IMR-90 (cell line): ENCODE data around the gene MLLT10. TPM values are rescaled to one million over a fixed set of nuclear protein-coding genes. Genes with fewer than 3 reads are reported as not detected.

ENCODE experiments used
- ATAC-seq: fragments of 200-7000 bp; cut with Tn5 transposase; 2 replicates; pipeline ENCODE4 v1.9.1; 2020; ENCODE audit warnings: low read depth, mild to moderate bottlenecking, moderate library complexity
- BruUV-seq: library from RNA; stranded (reverse); fragments of 400-500 nt; replicated peaks from 2 replicates; lab custom pipeline; 2021; lab: Mats Ljungman, UMichigan
- CTCF ChIA-PET: fragments of 300-600 bp; formaldehyde crosslinking; extraction: SDS; loops from one replicate; lab custom pipeline; 2021; ENCODE audit warnings: antibody characterized with exemption; lab: Yijun Ruan, JAX
- POLR2A ChIA-PET: fragments of 300-600 bp; sonication (Branson Sonifier 250); formaldehyde crosslinking; loops from one replicate; lab custom pipeline; 2022; ENCODE audit warnings: antibody characterized with exemption; ENCODE audit not compliant: unreplicated experiment; lab: Charles Lee
- DNase-seq: peaks from one replicate; pipeline ENCODE4 v3.0.0; 2013
- H2AFZ ChIP-seq: replicated peaks from 2 replicates; pipeline ENCODE3; 2013; ENCODE audit warnings: low read length, mild to moderate bottlenecking; ENCODE audit not compliant: poor library complexity
- H2AK5ac ChIP-seq: 2 replicates; pipeline ENCODE4 v1.6.1; 2013; ENCODE audit warnings: low read depth, low read length, inconsistent platforms
- H2AK9ac ChIP-seq: replicated peaks from 2 replicates; pipeline ENCODE3; 2013; ENCODE audit warnings: mild to moderate bottlenecking, low read depth, low read length, moderate library complexity; ENCODE audit not compliant: poor library complexity
- H2BK120ac ChIP-seq: 2 replicates; pipeline ENCODE4 v1.6.1; 2013; ENCODE audit warnings: low read depth, low read length, inconsistent platforms
- H2BK15ac ChIP-seq: 3 replicates; pipeline ENCODE4 v1.6.1; 2013; ENCODE audit warnings: low read depth, low read length, inconsistent platforms
- H2BK20ac ChIP-seq: 2 replicates; pipeline ENCODE4 v1.6.1; 2013; ENCODE audit warnings: low read depth, mild to moderate bottlenecking, inconsistent platforms, low read length, moderate library complexity
- H2BK5ac ChIP-seq: 2 replicates; pipeline ENCODE4 v1.6.1; 2013; ENCODE audit warnings: mild to moderate bottlenecking, low read depth, low read length, inconsistent platforms; ENCODE audit not compliant: poor library complexity, severe bottlenecking
- H3K14ac ChIP-seq: replicated peaks from 2 replicates; pipeline ENCODE4 v1.6.1; 2013; ENCODE audit warnings: low read depth, low read length, inconsistent platforms
- H3K18ac ChIP-seq: 2 replicates; pipeline ENCODE4 v1.6.1; 2013; ENCODE audit warnings: low read depth, low read length, control low read depth
- H3K23ac ChIP-seq: 2 replicates; pipeline ENCODE4 v1.6.1; 2013; ENCODE audit warnings: low read depth, low read length, inconsistent platforms
- H3K27ac ChIP-seq: 2 replicates; pipeline ENCODE4 v1.5.1; 2013; ENCODE audit warnings: mild to moderate bottlenecking, control low read depth, low read length; ENCODE audit not compliant: insufficient read depth
- H3K27me3 ChIP-seq: 2 replicates; pipeline ENCODE4 v1.6.1; 2013; ENCODE audit warnings: low read length; ENCODE audit not compliant: control insufficient read depth, insufficient read depth
- H3K36me3 ChIP-seq: 2 replicates; pipeline ENCODE4 v1.6.1; 2013; ENCODE audit warnings: low read length, mixed read lengths; ENCODE audit not compliant: control insufficient read depth, insufficient read depth
- H3K4ac ChIP-seq: 2 replicates; pipeline ENCODE4 v1.6.1; 2013; ENCODE audit warnings: low read depth, low read length, inconsistent platforms
- H3K4me1 ChIP-seq: 2 replicates; pipeline ENCODE4 v1.6.1; 2013; ENCODE audit warnings: low read length, mixed read lengths; ENCODE audit not compliant: control insufficient read depth, insufficient read depth
- H3K4me2 ChIP-seq: 2 replicates; pipeline ENCODE4 v1.6.1; 2013; ENCODE audit warnings: low read depth, mild to moderate bottlenecking, control low read depth, low read length, moderate library complexity
- H3K4me3 ChIP-seq: 2 replicates; pipeline ENCODE4 v1.5.1; 2013; ENCODE audit warnings: low read depth, mild to moderate bottlenecking, control low read depth, low read length, moderate library complexity; ENCODE audit not compliant: insufficient read depth
- H3K56ac ChIP-seq: 2 replicates; pipeline ENCODE4 v1.6.1; 2013; ENCODE audit warnings: low read length, inconsistent platforms; ENCODE audit not compliant: insufficient read depth; ENCODE audit errors: extremely low read depth
- H3K79me1 ChIP-seq, 2 experiments: 2 replicates each; pipeline ENCODE4 v1.6.1; 2013; ENCODE audit warnings: low read length in 2 of 2, inconsistent platforms in 1 of 2, low read depth in 1 of 2
- H3K9ac ChIP-seq: 2 replicates; pipeline ENCODE4 v1.6.1; 2013; ENCODE audit warnings: low read depth, low read length, control low read depth
- H3K9me1 ChIP-seq: 2 replicates; pipeline ENCODE4 v1.6.1; 2013; ENCODE audit warnings: low read length, inconsistent platforms; ENCODE audit not compliant: insufficient read depth
- H3K9me3 ChIP-seq: 2 replicates; pipeline ENCODE4 v1.6.1; 2013; ENCODE audit warnings: low read length; ENCODE audit not compliant: control insufficient read depth, insufficient read depth
- H4K20me1 ChIP-seq: 2 replicates; pipeline ENCODE4 v1.6.1; 2013; ENCODE audit warnings: low read length, inconsistent platforms; ENCODE audit not compliant: insufficient read depth
- H4K5ac ChIP-seq: 2 replicates; pipeline ENCODE4 v1.6.1; 2013; ENCODE audit warnings: mild to moderate bottlenecking, low read depth, low read length, control low read depth
- H4K8ac ChIP-seq, 2 experiments: 2 replicates each; pipeline ENCODE4 v1.6.1; 2013; ENCODE audit warnings: low read depth in 2 of 2, low read length in 2 of 2, control low read depth in 1 of 2, inconsistent platforms in 1 of 2
- H4K91ac ChIP-seq: 2 replicates; pipeline ENCODE4 v1.6.1; 2013; ENCODE audit warnings: low read depth, low read length, inconsistent platforms; ENCODE audit not compliant: insufficient read depth
- BHLHE40 ChIP-seq: fragments of 150-350 bp; IDR thresholded peaks from 2 replicates; pipeline ENCODE4 v1.6.1; 2016; ENCODE audit warnings: mild to moderate bottlenecking, low read depth, low read length
- CEBPB ChIP-seq: IDR thresholded peaks from 2 replicates; pipeline ENCODE4 v1.6.1; 2012; ENCODE audit warnings: low read depth, low read length, improper control_type of control experiment
- ELK1 ChIP-seq: fragments of 150-350 bp; IDR thresholded peaks from 2 replicates; pipeline ENCODE4 v1.6.1; 2016; ENCODE audit warnings: low read depth, mild to moderate bottlenecking, low read length, moderate library complexity, borderline replicate concordance
- FOS ChIP-seq: fragments of 150-350 bp; IDR thresholded peaks from 2 replicates; pipeline ENCODE4 v1.6.1; 2016; ENCODE audit warnings: low read depth, low read length
- MAZ ChIP-seq: IDR thresholded peaks from 2 replicates; pipeline ENCODE4 v1.6.1; 2012; ENCODE audit warnings: low read depth, mild to moderate bottlenecking, low read length, improper control_type of control experiment, moderate library complexity, borderline replicate concordance
- RAD21 ChIP-seq: IDR thresholded peaks from 2 replicates; pipeline ENCODE4 v1.6.1; 2012; ENCODE audit warnings: low read length, improper control_type of control experiment
- dilution Hi-C: fragments of 300-500 bp; cut with HindIII; formaldehyde crosslinking; loops from one replicate; pipeline ENCODE4 v1.14.3; 2018; ENCODE audit warnings: low sequenced_read_pairs; ENCODE audit not compliant: unreplicated experiment
- in situ Hi-C: fragments of 300-500 bp; cut with MboI; formaldehyde crosslinking; loops from 3 replicates; pipeline ENCODE4 v1.14.3; 2019; ENCODE audit warnings: low sequenced_read_pairs, inconsistent platforms, mixed read lengths
- intact Hi-C: fragments of 100-400 bp; cut with micrococcal nuclease; formaldehyde crosslinking; loops from 2 replicates; pipeline ENCODE4 v1.10.0; 2022
- polyA plus RNA-seq, 3 experiments: library from polyadenylated mRNA; depleted of rRNA; stranded (reverse); fragments of >200 nt; gene quantifications; 2 replicates each; pipeline ENCODE4 v1.2.3, GENCODE V29; 2012; ENCODE audit warnings: low replicate concordance in 1 of 3
- total RNA-seq: library from RNA; depleted of rRNA; stranded (reverse); fragments of >200 nt; gene quantifications from 2 replicates; pipeline ENCODE4 v1.2.3, GENCODE V29; 2012
- TF ChIP-seq, protein P1 (sequence below): fragments of 150-350 bp; IDR thresholded peaks from 2 replicates; pipeline ENCODE4 v1.6.1; 2017; ENCODE audit warnings: mild to moderate bottlenecking, antibody characterized with exemption, low read length, low read depth

Gene MLLT10
- total and polyA plus RNA-seq, 2 of the 4 experiments (the other 2 are of a cell fraction): 22.5 to 29.0 TPM

GRCh38 chr10:21648040-21648439 is 114.0 kb downstream of the MLLT10 start:
- Histone ChIP-seq H4K8ac (no peak overlapping the region), H3K9me1 (peaks cover 4% of the 10 kb centered on the region; the same call in 1 of the 2 replicates), H2AK9ac (no peak overlapping the region), H3K36me3 (peaks cover 5% of the 10 kb centered on the region), H4K5ac (no peak overlapping the region), H3K4ac (no peak overlapping the region), H2AK5ac (no peak overlapping the region), H3K79me1 (peaks cover 22 to 43% of the 10 kb centered on the region in 2 experiments; a peak in 2 of 4 replicates), H3K4me3 (no peak overlapping the region), H3K4me2 (no peak overlapping the region), H3K14ac (no peak overlapping the region), H3K27ac (no peak overlapping the region), H2BK15ac (no peak overlapping the region), H3K18ac (no peak overlapping the region), H3K27me3 (no peaks in the 10 kb centered on the region), H4K91ac (no peak overlapping the region), H2BK20ac (no peak overlapping the region), H2BK5ac (no peak overlapping the region), H3K9ac (no peak overlapping the region), H3K56ac (no peak overlapping the region), H3K4me1 (no peaks in the 10 kb centered on the region), H4K20me1 (peaks cover 15% of the 10 kb centered on the region; the same call in 1 of the 2 replicates), H3K9me3 (no peaks in the 10 kb centered on the region), H2BK120ac (no peak overlapping the region), H2AFZ (no peak overlapping the region), H3K23ac (no peak overlapping the region)
- no peak for DNase-seq
- TF ChIP-seq, protein P1, sequence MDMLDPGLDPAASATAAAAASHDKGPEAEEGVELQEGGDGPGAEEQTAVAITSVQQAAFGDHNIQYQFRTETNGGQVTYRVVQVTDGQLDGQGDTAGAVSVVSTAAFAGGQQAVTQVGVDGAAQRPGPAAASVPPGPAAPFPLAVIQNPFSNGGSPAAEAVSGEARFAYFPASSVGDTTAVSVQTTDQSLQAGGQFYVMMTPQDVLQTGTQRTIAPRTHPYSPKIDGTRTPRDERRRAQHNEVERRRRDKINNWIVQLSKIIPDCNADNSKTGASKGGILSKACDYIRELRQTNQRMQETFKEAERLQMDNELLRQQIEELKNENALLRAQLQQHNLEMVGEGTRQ: no peak
- TF ChIP-seq RAD21 (no peak), ELK1 (no peak), BHLHE40 (no peak), MAZ (no peak), CEBPB (no peak), FOS (no peak)
- in situ Hi-C loops (no loop called here), dilution Hi-C loops (no loop called here), intact Hi-C loops (loop anchor here (5.0 kb wide), 1 partner anchor 294 kb away; no protein-coding TSS in a partner anchor)
- BruUV-seq: no TSS peak
- ATAC-seq: no peak
- ChIA-PET CTCF (no interaction called here), POLR2A (no interaction called here)
